Measurements from ENCODE around the gene TASOR. TPM values are rescaled to one million over a fixed set of nuclear protein-coding genes. Genes with fewer than 3 reads are reported as not detected.
A peak's percentile ranks its signal among the peaks of the same experiment; 100 is the strongest.
"Not testable (repeated sequence)": the region's sequence is repeated elsewhere in the genome, so short reads cannot be mapped to it uniquely, and the experiment has no call there.

TASOR gene, protein sequence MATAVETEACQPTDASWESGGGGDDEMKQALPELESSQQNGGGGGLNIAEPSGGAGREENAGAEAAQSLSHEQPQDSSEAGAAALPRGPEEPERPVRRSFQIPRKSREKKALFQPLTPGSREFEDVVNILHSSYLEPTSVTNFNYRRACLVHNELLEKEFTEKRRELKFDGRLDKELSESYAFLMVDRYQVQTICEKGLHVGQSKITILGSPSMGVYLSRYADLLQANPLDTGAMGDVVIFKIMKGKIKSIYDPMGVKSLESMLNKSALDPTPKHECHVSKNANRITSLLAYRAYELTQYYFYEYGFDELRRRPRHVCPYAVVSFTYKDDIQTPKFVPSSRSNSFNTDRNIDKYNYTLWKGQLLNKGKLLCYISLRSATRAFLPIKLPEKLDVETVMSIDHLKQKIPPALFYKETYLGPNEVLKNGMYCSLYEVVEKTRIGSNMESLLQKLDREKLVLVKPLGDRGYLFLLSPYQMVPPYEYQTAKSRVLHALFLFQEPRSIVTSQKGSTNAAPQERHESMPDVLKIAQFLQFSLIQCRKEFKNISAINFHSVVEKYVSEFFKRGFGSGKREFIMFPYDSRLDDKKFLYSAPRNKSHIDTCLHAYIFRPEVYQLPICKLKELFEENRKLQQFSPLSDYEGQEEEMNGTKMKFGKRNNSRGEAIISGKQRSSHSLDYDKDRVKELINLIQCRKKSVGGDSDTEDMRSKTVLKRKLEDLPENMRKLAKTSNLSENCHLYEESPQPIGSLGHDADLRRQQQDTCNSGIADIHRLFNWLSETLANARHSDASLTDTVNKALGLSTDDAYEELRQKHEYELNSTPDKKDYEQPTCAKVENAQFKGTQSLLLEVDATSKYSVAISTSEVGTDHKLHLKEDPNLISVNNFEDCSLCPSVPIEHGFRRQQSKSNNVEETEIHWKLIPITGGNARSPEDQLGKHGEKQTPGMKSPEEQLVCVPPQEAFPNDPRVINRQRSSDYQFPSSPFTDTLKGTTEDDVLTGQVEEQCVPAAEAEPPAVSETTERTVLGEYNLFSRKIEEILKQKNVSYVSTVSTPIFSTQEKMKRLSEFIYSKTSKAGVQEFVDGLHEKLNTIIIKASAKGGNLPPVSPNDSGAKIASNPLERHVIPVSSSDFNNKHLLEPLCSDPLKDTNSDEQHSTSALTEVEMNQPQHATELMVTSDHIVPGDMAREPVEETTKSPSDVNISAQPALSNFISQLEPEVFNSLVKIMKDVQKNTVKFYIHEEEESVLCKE (N-terminal part only)
- total RNA-seq (2014; rRNA removed; shearing (Covaris generic)): 56.7 and 63.4 TPM in 2 replicates

DNA sequence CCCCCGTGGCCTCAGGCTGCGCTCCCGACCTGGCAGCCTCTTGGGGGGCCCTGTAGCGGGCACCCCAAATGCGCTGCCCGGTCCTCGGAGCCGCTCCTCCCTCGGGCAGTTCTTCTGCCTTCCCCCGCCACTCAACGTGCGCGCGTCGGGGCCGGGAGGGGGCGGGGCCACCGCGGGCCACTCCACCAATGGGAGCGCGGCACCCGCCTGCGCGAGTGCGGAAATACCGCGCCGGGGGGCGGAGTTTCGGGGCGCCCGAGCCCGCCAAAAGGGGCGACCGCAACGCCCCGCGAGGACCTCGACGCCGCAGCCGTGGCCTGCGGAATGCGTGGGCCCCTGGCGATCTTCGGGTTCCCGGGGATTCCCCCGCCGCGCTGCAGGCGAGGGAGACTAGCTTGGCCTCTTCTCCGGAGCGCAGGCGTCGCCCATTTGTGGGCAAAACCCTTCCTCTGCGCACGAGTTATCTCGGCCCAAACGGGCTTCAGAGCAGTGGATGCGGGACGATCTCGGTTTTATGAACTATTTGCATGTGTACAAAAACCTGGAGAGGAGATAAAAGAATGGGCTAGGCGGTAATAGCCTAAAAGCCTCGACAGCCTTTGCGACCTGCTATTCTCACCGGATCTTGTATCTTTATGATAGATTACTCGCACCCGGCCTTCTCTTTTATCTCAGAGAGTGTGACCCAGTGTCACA is at the start of gene TASOR:
Gene TASOR, minus strand, starts transcription at position 144 of the 696 bp plus-strand sequence. CDS start 259 bp downstream, outside the sequence.
- H3K27ac ChIP-seq: peak within 1 kb of the TSS; percentile 97
- peak; percentile 82 to 83 for DNase-seq
- no peaks in the 10 kb centered on the region for H3K4me1 ChIP-seq
- H3K27me3 ChIP-seq: no peaks in the 10 kb centered on the region
- H3K4me3 ChIP-seq: peak within 1 kb of the TSS; percentile 91
- peaks cover 4% of the 10 kb centered on the region; the same call in 1 of the 2 replicates for H3K9me3 ChIP-seq (replicated peaks)
- peaks cover 14% of the 10 kb centered on the region for H3K36me3 ChIP-seq

DNA sequence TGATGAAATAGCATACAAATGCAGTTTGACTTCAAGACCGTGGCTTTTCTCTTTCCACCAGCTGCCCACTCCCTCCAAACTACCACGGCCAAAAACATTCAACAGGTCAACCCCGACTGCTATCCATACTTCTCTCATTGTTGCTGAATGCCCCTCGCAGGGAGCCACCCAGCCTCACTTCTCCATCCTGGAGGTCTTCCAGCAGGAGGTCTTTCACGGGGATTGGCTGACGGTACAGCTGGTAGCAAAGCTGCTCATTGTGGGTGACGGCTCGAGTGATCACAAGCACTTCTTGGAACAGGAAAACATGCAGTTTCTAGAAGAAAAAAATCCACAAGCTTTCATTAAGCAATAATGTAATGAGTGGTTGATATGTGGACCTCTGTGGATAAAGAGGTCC is 49.0 kb upstream of the TASOR start:
- DNase-seq: no peak
- no peaks in the 10 kb centered on the region for H3K9me3 ChIP-seq (replicated peaks)
- no peaks in the 10 kb centered on the region for H3K27me3 ChIP-seq
- H3K4me1 ChIP-seq: no peaks in the 10 kb centered on the region
- peaks cover 19% of the 10 kb centered on the region for H3K36me3 ChIP-seq
- H3K4me3 ChIP-seq: no peak overlapping the region
- no peak overlapping the region for H3K27ac ChIP-seq

DNA sequence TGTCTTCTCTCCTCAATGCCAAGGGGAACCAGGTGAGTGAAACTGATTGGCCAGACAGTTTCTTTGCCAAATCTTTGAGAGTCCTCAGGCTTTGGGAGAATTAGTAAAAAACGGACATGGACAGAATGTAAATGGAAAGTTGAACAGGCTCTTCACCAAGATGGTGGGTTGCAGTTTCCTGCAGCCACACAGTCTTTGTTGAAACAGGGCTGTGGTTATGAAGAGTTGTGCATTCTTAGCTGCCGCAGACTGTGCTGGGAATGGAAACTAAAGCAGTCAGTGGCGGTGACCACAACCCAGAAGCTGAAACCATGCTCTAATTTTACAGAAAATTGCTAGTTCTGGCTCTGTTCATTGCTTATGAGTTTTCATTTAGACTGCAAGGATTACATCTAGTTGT is 42.1 kb upstream of the TASOR start:
- Histone ChIP-seq H3K36me3 (peaks cover 20% of the 10 kb centered on the region), H3K4me3 (no peak overlapping the region), H3K4me1 (no peaks in the 10 kb centered on the region), H3K9me3 (replicated peaks) (no peaks in the 10 kb centered on the region), H3K27me3 (no peaks in the 10 kb centered on the region), H3K27ac (no peak overlapping the region)
- DNase-seq: no peak

DNA sequence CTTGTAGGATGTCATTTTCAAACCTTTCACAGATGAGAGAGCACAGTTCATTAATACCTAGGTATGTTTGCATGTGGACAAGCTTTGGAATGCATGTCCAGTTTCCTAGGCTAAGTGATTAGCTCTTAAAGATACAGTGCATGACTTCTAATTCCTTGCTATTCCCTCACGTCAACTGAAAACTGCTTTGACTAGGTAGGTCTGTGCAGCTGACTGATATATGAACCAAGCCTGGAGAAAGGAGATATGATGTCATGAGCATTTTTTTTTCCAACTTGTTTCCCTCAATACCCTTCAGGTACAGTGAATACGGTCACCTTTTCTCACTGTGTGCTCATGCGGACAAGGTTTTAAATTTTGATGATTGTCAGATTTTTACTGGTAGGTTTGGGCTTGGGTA is 41.6 kb upstream of the TASOR start:
- Histone ChIP-seq H3K27me3 (no peaks in the 10 kb centered on the region), H3K36me3 (peaks cover 20% of the 10 kb centered on the region), H3K9me3 (replicated peaks) (no peaks in the 10 kb centered on the region), H3K4me1 (no peaks in the 10 kb centered on the region), H3K27ac (no peak overlapping the region), H3K4me3 (no peak overlapping the region)
- DNase-seq: no peak

DNA sequence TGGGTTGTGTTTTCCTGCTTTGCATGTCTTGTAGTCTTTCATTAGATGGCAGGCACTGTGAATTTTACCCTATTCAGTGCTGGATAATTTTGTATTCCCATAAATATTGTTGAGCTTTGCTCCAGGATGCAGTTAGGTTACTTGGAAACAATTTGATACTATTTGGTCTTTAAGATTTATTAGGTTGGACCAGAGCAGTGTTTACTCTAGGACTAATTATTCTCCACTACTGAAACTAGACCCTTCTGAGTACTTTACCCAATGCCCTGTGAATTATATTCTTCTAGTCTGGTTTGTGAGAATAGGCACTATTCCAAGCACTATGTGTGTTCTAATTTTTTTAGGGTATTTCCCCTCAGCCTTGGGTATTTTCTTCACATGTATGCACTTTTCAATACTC is 37.8 kb upstream of the TASOR start:
- Histone ChIP-seq H3K4me3 (no peak overlapping the region), H3K27me3 (no peaks in the 10 kb centered on the region), H3K36me3 (no peaks in the 10 kb centered on the region; the same call in 1 of the 2 replicates), H3K4me1 (no peaks in the 10 kb centered on the region), H3K9me3 (replicated peaks) (no peaks in the 10 kb centered on the region), H3K27ac (no peak overlapping the region)
- no peak for DNase-seq

DNA sequence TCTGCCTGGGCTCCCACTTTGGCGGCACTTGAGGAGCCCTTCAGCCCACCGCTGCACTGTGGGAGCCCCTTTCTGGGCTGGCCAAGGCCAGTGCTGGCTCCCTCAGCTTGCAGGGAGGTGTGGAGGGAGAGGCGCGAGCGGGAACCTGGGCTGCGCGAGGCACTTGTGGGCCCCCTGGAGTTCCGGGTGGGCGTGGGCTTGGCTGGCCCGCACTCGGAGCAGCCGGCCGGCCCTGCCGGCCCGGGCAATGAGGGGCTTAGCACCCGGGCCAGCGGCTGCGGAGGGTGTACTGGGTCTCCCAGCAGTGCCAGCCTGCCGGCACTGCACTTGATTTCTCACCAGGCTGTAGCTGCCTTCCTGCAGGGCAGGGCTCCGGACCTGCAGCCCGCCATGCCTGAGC is 35.7 kb upstream of the TASOR start:
- H3K4me1 ChIP-seq; H3K27ac ChIP-seq; H3K36me3 ChIP-seq; DNase-seq; H3K9me3 ChIP-seq (replicated peaks); H3K27me3 ChIP-seq; H3K4me3 ChIP-seq: not testable (repeated sequence)

DNA sequence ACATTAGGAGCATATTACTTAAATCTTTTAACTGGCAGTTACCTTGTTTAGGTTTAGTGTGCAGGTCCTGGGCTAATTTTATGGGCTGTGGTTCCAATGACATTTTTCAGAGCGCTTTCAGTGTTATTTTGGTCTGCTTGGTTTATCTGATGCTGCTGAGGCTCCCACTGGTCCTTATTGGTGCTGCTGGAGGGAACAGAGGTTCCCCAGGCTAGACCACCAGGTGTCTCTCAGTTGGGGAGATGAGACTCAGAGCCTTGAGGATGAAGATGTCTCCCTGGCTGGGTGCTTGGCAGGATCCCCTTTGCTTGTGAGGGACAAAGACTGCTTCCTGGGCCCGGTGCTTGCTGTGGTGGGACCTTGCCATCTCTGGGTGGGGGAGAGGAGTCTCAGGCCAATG is 28.3 kb upstream of the TASOR start:
- Histone ChIP-seq H3K27me3 (no peaks in the 10 kb centered on the region), H3K36me3 (no peaks in the 10 kb centered on the region), H3K9me3 (replicated peaks) (no peaks in the 10 kb centered on the region), H3K27ac (no peak overlapping the region), H3K4me1 (no peaks in the 10 kb centered on the region), H3K4me3 (no peak overlapping the region)
- DNase-seq: no peak

DNA sequence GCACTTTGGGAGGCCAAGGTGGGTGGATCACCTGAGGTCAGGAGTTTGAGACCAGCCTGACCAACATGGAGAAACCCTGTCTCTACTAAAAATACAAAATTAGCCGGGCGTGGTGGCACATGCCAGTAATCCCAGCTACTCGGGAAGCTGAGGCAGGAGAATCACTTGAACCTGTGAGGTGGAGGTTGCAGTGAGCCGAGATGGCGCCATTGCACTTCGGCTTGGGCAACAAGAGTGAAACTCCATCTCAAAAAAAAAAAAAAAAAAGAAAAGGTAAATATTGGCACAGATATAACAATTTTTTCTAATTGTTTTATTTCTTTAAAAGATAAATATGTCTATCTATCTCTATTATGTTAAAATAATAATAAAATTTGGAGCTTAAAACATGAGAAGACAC is 24.3 kb upstream of the TASOR start:
- not testable (repeated sequence) for H3K27me3 ChIP-seq; H3K9me3 ChIP-seq (replicated peaks); H3K4me3 ChIP-seq; H3K27ac ChIP-seq; DNase-seq; H3K36me3 ChIP-seq; H3K4me1 ChIP-seq

DNA sequence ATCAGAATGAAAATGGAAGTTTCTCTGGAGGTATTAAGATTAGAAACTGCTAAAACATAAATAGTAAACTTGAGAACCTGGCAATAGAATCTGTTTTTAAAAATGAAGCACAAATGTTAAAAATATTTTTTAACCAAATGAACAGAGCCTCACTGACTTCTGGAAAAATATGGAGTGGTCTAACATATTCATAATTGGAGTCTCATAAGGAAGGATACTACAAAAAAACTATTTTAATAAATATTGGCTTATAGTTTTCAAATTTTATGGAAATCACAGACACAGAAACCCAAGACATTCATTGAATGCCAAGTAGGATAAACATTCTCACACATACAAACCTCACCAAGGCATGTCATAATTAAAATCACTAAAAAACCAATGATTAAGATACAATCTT is 23.6 kb upstream of the TASOR start:
- H3K4me3 ChIP-seq: no peak overlapping the region
- H3K27ac ChIP-seq: no peak overlapping the region
- H3K27me3 ChIP-seq: no peaks in the 10 kb centered on the region
- H3K4me1 ChIP-seq: no peaks in the 10 kb centered on the region
- H3K36me3 ChIP-seq: no peaks in the 10 kb centered on the region
- DNase-seq: no peak
- no peaks in the 10 kb centered on the region for H3K9me3 ChIP-seq (replicated peaks)

DNA sequence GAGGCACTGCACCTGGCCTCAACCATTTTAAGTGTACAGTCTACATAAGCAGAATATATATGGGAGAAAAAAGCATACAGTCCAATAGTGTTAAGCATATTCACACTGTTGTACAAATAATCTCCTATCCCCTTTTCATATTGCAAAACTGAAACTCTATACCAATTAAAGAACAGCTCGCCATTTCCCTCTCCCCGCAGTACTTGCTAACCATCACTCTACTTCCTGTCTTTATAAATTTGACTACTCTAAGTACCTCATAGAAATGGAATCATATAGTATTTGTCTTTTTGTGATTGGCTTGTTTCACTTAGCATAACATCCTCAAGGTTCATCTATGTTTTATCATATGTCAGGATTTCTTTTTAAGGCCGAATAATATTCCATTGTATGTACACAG is 21.6 kb upstream of the TASOR start:
- Histone ChIP-seq H3K27ac (no peak overlapping the region), H3K4me1 (no peaks in the 10 kb centered on the region), H3K9me3 (replicated peaks) (no peaks in the 10 kb centered on the region), H3K36me3 (no peaks in the 10 kb centered on the region), H3K27me3 (no peaks in the 10 kb centered on the region), H3K4me3 (no peak overlapping the region)
- DNase-seq: no peak

DNA sequence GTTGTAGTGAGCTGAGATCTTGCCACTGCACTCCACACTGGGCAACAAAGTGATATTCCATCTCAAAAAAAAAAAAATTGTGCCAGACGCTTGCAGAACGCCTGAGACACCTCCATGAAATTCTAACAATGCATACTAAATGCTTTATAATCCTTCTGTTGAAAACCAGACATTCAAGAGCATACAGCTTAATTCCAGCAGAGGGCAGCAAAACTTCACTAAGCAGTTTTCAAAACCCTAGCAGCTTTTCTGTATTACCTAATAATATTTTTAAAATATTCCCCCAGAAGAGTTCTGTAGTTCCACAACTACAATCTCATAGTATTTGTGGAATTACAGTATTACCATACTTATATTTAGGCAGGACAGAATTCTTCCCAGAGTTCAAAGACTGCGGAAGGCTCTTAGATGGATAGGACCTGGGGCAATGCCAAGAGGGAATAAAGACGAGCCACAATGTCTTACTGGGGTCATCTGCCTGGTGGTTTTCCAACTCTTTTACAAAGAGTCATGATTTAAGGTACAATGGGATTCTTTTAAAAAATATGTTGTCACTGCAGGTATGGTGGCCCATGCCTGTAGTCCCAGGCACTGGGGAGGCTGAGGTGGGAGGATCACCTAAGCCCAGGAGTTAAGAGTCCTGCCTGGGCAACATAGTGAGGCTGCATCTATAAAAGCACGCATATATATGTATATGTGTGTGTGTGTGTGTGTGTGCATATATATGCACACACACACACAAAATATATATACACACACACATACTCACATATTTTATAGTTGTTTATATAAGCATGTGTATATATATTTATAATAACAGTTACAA is 19.6 kb upstream of the TASOR start:
- no peaks in the 10 kb centered on the region for H3K27me3 ChIP-seq
- no peaks in the 10 kb centered on the region for H3K4me1 ChIP-seq
- H3K9me3 ChIP-seq (replicated peaks): no peaks in the 10 kb centered on the region
- H3K4me3 ChIP-seq: no peak overlapping the region
- no peak overlapping the region for H3K27ac ChIP-seq
- H3K36me3 ChIP-seq: no peaks in the 10 kb centered on the region
- peak; percentile 41 to 81 for DNase-seq

DNA sequence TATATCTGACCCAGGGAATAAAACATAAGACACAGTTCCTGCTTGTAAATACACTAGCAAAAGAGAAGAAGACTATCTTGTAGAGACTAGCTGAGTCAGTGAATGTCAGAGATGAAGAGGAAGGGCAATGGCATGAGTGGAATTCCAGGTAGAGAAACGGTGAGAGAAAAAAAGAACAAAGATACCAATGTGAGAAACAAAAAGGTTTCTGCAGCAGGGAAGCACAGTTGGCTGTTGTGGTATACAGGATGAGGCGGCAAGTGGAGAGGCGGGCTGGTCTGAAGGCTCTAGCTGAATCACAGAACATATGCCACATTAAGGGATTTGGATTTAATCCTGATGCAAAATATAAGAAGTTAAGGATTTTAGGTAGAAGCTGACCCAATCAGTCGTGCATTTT is 17.1 kb upstream of the TASOR start:
- no peaks in the 10 kb centered on the region for H3K36me3 ChIP-seq
- H3K4me1 ChIP-seq: no peaks in the 10 kb centered on the region
- DNase-seq: no peak
- no peaks in the 10 kb centered on the region for H3K27me3 ChIP-seq
- no peaks in the 10 kb centered on the region for H3K9me3 ChIP-seq (replicated peaks)
- H3K27ac ChIP-seq: no peak overlapping the region
- H3K4me3 ChIP-seq: no peak overlapping the region

DNA sequence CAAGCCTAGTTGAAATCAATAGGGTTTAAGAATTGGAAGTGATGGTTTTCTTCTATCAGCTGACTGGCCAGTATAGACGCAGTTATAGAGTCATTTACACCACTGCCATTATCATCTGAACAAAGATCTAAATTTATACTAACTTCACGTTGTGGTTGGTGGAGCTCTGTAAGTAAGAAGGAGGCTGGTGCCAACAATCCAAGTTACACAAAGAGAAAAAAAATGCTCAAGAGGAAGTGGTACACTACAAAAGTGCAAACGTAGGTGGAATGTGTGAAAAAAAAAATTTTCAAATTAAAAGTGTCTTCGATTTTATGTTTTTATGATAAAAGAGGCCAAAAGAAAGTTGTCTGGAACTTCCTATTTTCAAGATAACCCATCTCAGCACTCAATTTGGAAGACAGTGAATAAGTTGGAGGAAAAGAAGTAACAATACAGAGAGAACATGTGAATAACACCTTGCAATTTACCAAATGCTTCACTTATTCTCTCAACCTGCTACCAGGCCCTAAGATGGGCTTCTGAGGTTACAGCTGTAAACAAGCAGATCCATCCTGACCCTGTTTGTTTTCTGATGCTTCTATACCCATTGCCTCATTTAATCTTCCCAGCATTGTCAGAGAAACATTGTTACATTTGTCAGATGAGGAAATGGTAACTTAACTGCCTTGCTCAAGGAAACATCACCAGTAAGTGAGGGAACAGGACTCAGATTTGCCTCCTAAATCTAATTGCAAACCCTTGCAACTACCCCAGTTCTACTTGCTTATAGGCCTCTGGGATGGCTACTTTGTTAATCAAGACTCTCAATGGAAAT is 12.0 kb upstream of the TASOR start:
- Histone ChIP-seq H3K4me1 (no peaks in the 10 kb centered on the region), H3K4me3 (no peak overlapping the region), H3K27ac (no peak overlapping the region), H3K36me3 (no peaks in the 10 kb centered on the region), H3K27me3 (no peaks in the 10 kb centered on the region), H3K9me3 (replicated peaks) (no peaks in the 10 kb centered on the region)
- no peak for DNase-seq
